GM12878 (cell line): ENCODE results near the gene KCNQ1OT1. TPM values are rescaled to one million over a fixed set of nuclear protein-coding genes. Genes with fewer than 3 reads are reported as not detected.

Experiments
- ATAC-seq: fragments of 200-7000 bp; cut with Tn5 transposase; 3 replicates; pipeline ENCODE4 v1.9.1; 2020; ENCODE audit warnings: mild to moderate bottlenecking, moderate library complexity
- BruUV-seq: library from RNA; stranded (reverse); fragments of 400-500 nt; replicated peaks from 2 replicates; lab custom pipeline; 2021; lab: Mats Ljungman, UMichigan
- CTCF ChIA-PET: fragments of 300-600 bp; sonication (Branson Sonifier 250); formaldehyde crosslinking; extraction: SDS; loops from one replicate; lab custom pipeline; 2021; ENCODE audit warnings: inconsistent platforms; lab: Yijun Ruan, JAX
- POLR2A ChIA-PET: fragments of 350-600 bp; formaldehyde crosslinking; extraction: SDS; loops from one replicate; lab custom pipeline; 2021; ENCODE audit warnings: inconsistent platforms; lab: Charles Lee
- RAD21 ChIA-PET: fragments of 300-600 bp; sonication (Branson Sonifier 250); formaldehyde crosslinking; loops from one replicate; lab custom pipeline; 2023; ENCODE audit warnings: antibody characterized with exemption; ENCODE audit not compliant: unreplicated experiment; lab: Charles Lee
- SMC1A ChIA-PET: fragments of 300-600 bp; sonication (Branson Sonifier 250); formaldehyde crosslinking; loops from one replicate; lab custom pipeline; 2023; ENCODE audit not compliant: unreplicated experiment, uncharacterized antibody; lab: Charles Lee
- DNase-seq: peaks from one replicate; pipeline ENCODE4 v3.0.0-alpha.2; 2011; ENCODE audit warnings: low read depth, low spot score
- FAIRE-seq: peaks from 3 replicates; lab custom pipeline; 2011; peaks lifted over from hg19 to GRCh38; lab: Jason Lieb, UNC
- H2AFZ ChIP-seq: 2 replicates; pipeline ENCODE4 v1.6.0; 2011; ENCODE audit warnings: low read depth, low read length, control low read depth; ENCODE audit not compliant: control insufficient read depth
- H3K27ac ChIP-seq: 2 replicates; pipeline ENCODE4 v1.5.1; 2011; ENCODE audit warnings: control low read depth; ENCODE audit not compliant: control insufficient read depth, insufficient read depth
- H3K27me3 ChIP-seq, 2 experiments: replicated peaks in 1 of 2; 2 replicates each; pipeline versions ENCODE4 v1.6.0 to v1.6.1; 2011; ENCODE audit warnings: low read length in 1 of 2; ENCODE audit not compliant: control insufficient read depth in 2 of 2, insufficient read depth in 2 of 2
- H3K36me3 ChIP-seq, 2 experiments: 2 replicates each; pipeline ENCODE4 v1.5.1; 2011; ENCODE audit warnings: low read length in 1 of 2; ENCODE audit not compliant: control insufficient read depth in 2 of 2, insufficient read depth in 2 of 2
- H3K4me1 ChIP-seq: 2 replicates; pipeline ENCODE4 v1.6.1; 2011; ENCODE audit warnings: mild to moderate bottlenecking, low read length, moderate library complexity, mixed read lengths; ENCODE audit not compliant: control insufficient read depth, insufficient read depth
- H3K4me2 ChIP-seq: 2 replicates; pipeline ENCODE4 v1.6.0; 2011; ENCODE audit warnings: control low read depth; ENCODE audit not compliant: control insufficient read depth, insufficient read depth
- H3K4me3 ChIP-seq: fragments of 200-600 bp; sonication (generic); 2 replicates; pipeline ENCODE4 v1.5.1; 2016
- H3K79me2 ChIP-seq: 2 replicates; pipeline ENCODE4 v1.6.0; 2011; ENCODE audit warnings: low read length; ENCODE audit not compliant: control insufficient read depth, insufficient read depth
- H3K9ac ChIP-seq: 2 replicates; pipeline ENCODE4 v1.8.0; 2011; ENCODE audit warnings: low read length, control low read depth, mixed read lengths; ENCODE audit not compliant: control insufficient read depth, insufficient read depth
- H3K9me3 ChIP-seq: replicated peaks from 3 replicates; pipeline ENCODE4 v1.5.1; 2011; ENCODE audit warnings: mild to moderate bottlenecking, low read length; ENCODE audit not compliant: control insufficient read depth, insufficient read depth
- H4K20me1 ChIP-seq: 2 replicates; pipeline ENCODE4 v1.6.0; 2011; ENCODE audit not compliant: control insufficient read depth, insufficient read depth
- ASH2L ChIP-seq: fragments of 300-600, 200-600 bp; sonication (generic); IDR thresholded peaks from 2 replicates; pipeline ENCODE4 v1.6.1; 2017; ENCODE audit warnings: low read depth, mild to moderate bottlenecking, borderline replicate concordance
- BACH1 ChIP-seq: fragments of 450-650 bp; IDR thresholded peaks from 2 replicates; pipeline ENCODE4 v1.6.1; 2017; ENCODE audit warnings: mild to moderate bottlenecking, borderline replicate concordance
- CHD4 ChIP-seq: fragments of 200-600 bp; sonication (generic); IDR thresholded peaks from 2 replicates; pipeline ENCODE4 v1.6.1; 2016; ENCODE audit warnings: mild to moderate bottlenecking
- CREM ChIP-seq: IDR thresholded peaks from 2 replicates; pipeline ENCODE4 v1.6.1; 2014; ENCODE audit warnings: antibody characterized with exemption, low read depth
- EP300 ChIP-seq, 2 experiments: fragments of 150-350 bp in 1 of 2; IDR thresholded peaks; 2 replicates each; pipeline ENCODE4 v1.6.1; 2011 to 2012; ENCODE audit warnings: low read depth in 2 of 2, low read length in 2 of 2, borderline replicate concordance in 1 of 2, improper control_type of control experiment in 1 of 2, inconsistent platforms in 1 of 2; ENCODE audit not compliant: control insufficient read depth in 1 of 2
- HDAC2 ChIP-seq: fragments of 200-600 bp; sonication (generic); IDR thresholded peaks from 2 replicates; pipeline ENCODE4 v1.6.1; 2017
- KLF5 ChIP-seq: fragments of 450-650 bp; IDR thresholded peaks from 2 replicates; pipeline ENCODE4 v1.6.1; 2014; ENCODE audit warnings: mild to moderate bottlenecking; ENCODE audit not compliant: partially characterized antibody
- NFXL1 ChIP-seq: fragments of 450-650 bp; IDR thresholded peaks from 2 replicates; pipeline ENCODE4 v1.6.1; 2017; ENCODE audit warnings: antibody characterized with exemption, mild to moderate bottlenecking, borderline replicate concordance
- NRF1 ChIP-seq: conservative IDR thresholded peaks from 2 replicates; pipeline ENCODE4 v1.6.1; 2011; ENCODE audit warnings: mild to moderate bottlenecking, low read depth, low read length, improper control_type of control experiment
- RBBP5 ChIP-seq: fragments of 200-600 bp; sonication (generic); conservative IDR thresholded peaks from 2 replicates; pipeline ENCODE4 v1.6.1; 2016
- RCOR1 ChIP-seq: conservative IDR thresholded peaks from 2 replicates; pipeline ENCODE4 v1.6.1; 2012; ENCODE audit warnings: low read depth, low read length, improper control_type of control experiment
- SMAD5 ChIP-seq: IDR thresholded peaks from 2 replicates; pipeline ENCODE4 v1.6.1; 2016; ENCODE audit warnings: antibody characterized with exemption, low read depth
- STAT1 ChIP-seq: fragments of 450-650 bp; conservative IDR thresholded peaks from 2 replicates; pipeline ENCODE4 v1.6.1; 2014; ENCODE audit warnings: antibody characterized with exemption, mild to moderate bottlenecking
- in situ Hi-C: fragments of 300-500 bp; cut with MboI; formaldehyde crosslinking; loops from 9 replicates; pipeline ENCODE4 v1.14.3; 2018; ENCODE audit warnings: mixed read lengths
- intact Hi-C: fragments of 100-400 bp; cut with micrococcal nuclease; formaldehyde crosslinking; loops from one replicate; pipeline ENCODE4 v1.14.2; 2022; ENCODE audit not compliant: unreplicated experiment
- polyA plus RNA-seq, 11 experiments: library from polyadenylated mRNA; depleted of rRNA in 4 of 11; unstranded in 6 of 11; stranded (reverse) in 5 of 11; fragments of >200 nt; fragmentation: Nextera tagmentation in 4 of 11; fragmentation: Illumina TruSeq in 1 of 11; extraction: Ambion mirVana in 4 of 11; extraction: Trizol in 1 of 11; gene quantifications; 1 replicate in 1 of 11; 2 replicates in 10 of 11; pipeline versions ENCODE4 v1.2.1 to v1.2.3, GENCODE V29; 2011 to 2016; ENCODE audit warnings: inconsistent platforms in 2 of 11, missing spikeins in 2 of 11, low read depth in 1 of 11
- total RNA-seq, 4 experiments: library from RNA; depleted of rRNA in 3 of 4; stranded (reverse); fragments of >200 nt in 3 of 4; fragmentation: Illumina TruSeq in 1 of 4; extraction: Trizol in 1 of 4; gene quantifications; 2 replicates each; pipeline versions ENCODE4 v1.2.1 to v1.2.3, GENCODE V29; 2013 to 2021
- TF ChIP-seq, protein P1 (sequence below): fragments of 450-650 bp; IDR thresholded peaks from 2 replicates; pipeline ENCODE4 v1.6.1; 2018; ENCODE audit warnings: borderline replicate concordance, mild to moderate bottlenecking; ENCODE audit not compliant: partially characterized antibody
- TF ChIP-seq, protein P2 (sequence below): fragments of 450-650 bp; formaldehyde crosslinking; IDR thresholded peaks from 2 replicates; pipeline ENCODE4 v1.4.0; 2022; ENCODE audit warnings: mild to moderate bottlenecking, moderate library complexity

KCNQ1OT1 gene
- total and polyA plus RNA-seq, 10 of the 15 experiments (the other 5 are each of a cell fraction or from before 2014, with no cell fraction given), result 0.02 to 1.6 (median 0.41) TPM

- Histone ChIP-seq H3K27me3 (no peaks in the 10 kb centered on the region; a peak in 1 of 4 replicates), H3K9me3 (peaks cover 7% of the 10 kb centered on the region), H3K36me3 (no peaks in the 10 kb centered on the region), H2AFZ (no peak overlapping the region), H3K4me3 (no peak overlapping the region), H3K4me2 (no peak overlapping the region), H3K4me1 (no peaks in the 10 kb centered on the region), H3K79me2 (no peaks in the 10 kb centered on the region), H3K9ac (no peak overlapping the region), H4K20me1 (no peaks in the 10 kb centered on the region), H3K27ac (no peak overlapping the region)
- SMC1A ChIA-PET, result no interaction called here
- BruUV-seq, result no TSS peak
- FAIRE-seq (no peak), DNase-seq (no peak), ATAC-seq (no peak)
- intact Hi-C loops, result no loop called here
- POLR2A ChIA-PET, result no interaction called here
- in situ Hi-C loops, result no loop called here
- CTCF ChIA-PET, result no interaction called here
- RAD21 ChIA-PET, result no interaction called here
- no peak for TF ChIP-seq NRF1
- TF ChIP-seq SMAD5, result no peak
- TF ChIP-seq RBBP5, result no peak
- no peak for TF ChIP-seq ASH2L
- TF ChIP-seq NFXL1, result no peak
- no peak for TF ChIP-seq EP300 (IDR thresholded peaks at IDR 0.05; ENCODE audit: borderline replicate concordance in 1 of 2, control insufficient read depth in 1 of 2, low read depth in 2 of 2, low read length in 2 of 2)
- TF ChIP-seq STAT1, result no peak
- no peak for TF ChIP-seq HDAC2
- no peak for TF ChIP-seq RCOR1
- TF ChIP-seq, protein P1, sequence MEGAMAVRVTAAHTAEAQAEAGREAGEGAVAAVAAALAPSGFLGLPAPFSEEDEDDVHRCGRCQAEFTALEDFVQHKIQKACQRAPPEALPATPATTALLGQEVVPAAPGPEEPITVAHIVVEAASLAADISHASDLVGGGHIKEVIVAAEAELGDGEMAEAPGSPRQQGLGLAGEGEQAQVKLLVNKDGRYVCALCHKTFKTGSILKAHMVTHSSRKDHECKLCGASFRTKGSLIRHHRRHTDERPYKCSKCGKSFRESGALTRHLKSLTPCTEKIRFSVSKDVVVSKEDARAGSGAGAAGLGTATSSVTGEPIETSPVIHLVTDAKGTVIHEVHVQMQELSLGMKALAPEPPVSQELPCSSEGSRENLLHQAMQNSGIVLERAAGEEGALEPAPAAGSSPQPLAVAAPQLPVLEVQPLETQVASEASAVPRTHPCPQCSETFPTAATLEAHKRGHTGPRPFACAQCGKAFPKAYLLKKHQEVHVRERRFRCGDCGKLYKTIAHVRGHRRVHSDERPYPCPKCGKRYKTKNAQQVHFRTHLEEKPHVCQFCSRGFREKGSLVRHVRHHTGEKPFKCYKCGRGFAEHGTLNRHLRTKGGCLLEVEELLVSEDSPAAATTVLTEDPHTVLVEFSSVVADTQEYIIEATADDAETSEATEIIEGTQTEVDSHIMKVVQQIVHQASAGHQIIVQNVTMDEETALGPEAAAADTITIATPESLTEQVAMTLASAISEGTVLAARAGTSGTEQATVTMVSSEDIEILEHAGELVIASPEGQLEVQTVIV, result no peak
- TF ChIP-seq BACH1, result no peak
- no peak for TF ChIP-seq CREM
- TF ChIP-seq KLF5, result no peak
- TF ChIP-seq, protein P2, sequence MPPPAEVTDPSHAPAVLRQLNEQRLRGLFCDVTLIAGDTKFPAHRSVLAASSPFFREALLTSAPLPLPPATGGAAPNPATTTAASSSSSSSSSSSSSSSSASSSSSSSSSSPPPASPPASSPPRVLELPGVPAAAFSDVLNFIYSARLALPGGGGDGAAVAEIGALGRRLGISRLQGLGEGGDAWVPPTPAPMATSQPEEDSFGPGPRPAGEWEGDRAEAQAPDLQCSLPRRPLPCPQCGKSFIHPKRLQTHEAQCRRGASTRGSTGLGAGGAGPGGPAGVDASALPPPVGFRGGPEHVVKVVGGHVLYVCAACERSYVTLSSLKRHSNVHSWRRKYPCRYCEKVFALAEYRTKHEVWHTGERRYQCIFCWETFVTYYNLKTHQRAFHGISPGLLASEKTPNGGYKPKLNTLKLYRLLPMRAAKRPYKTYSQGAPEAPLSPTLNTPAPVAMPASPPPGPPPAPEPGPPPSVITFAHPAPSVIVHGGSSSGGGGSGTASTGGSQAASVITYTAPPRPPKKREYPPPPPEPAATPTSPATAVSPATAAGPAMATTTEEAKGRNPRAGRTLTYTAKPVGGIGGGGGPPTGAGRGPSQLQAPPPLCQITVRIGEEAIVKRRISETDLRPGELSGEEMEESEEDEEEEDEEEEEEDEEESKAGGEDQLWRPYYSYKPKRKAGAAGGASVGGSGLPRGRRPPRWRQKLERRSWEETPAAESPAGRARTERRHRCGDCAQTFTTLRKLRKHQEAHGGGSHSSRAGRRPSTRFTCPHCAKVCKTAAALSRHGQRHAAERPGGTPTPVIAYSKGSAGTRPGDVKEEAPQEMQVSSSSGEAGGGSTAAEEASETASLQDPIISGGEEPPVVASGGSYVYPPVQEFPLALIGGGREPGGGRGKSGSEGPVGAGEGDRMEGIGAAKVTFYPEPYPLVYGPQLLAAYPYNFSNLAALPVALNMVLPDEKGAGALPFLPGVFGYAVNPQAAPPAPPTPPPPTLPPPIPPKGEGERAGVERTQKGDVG, result no peak
- no peak for TF ChIP-seq CHD4
Measured at GRCh38 chr11:2649400-2649799, 50.4 kb downstream of the KCNQ1OT1 start.
